Endothelial cell of umbilical vein (primary cell): Measurements from ENCODE around the gene FKBP14. TPM values are rescaled to one million over a fixed set of nuclear protein-coding genes. Genes with fewer than 3 reads are reported as not detected.

Experiments
- BruUV-seq: library from RNA; stranded (reverse); fragments of 400-500 nt; replicated peaks from 2 replicates; lab custom pipeline; 2021; lab: Mats Ljungman, UMichigan
- CTCF ChIA-PET: fragments of 300-600, 350-600 bp; sonication (Branson Sonifier 250); formaldehyde crosslinking; loops from one replicate; lab custom pipeline; 2021; ENCODE audit warnings: antibody characterized with exemption, inconsistent platforms; lab: Charles Lee
- POLR2A ChIA-PET: fragments of 300-600, 350-600 bp; sonication (Branson Sonifier 250); formaldehyde crosslinking; loops from one replicate; lab custom pipeline; 2021; ENCODE audit warnings: antibody characterized with exemption, inconsistent platforms; lab: Charles Lee
- DNase-seq: peaks from one replicate; pipeline ENCODE4 v3.0.0-alpha.2; 2011; ENCODE audit warnings: low read depth, low spot score
- FAIRE-seq: peaks from 2 replicates; lab custom pipeline; 2011; peaks lifted over from hg19 to GRCh38; lab: Jason Lieb, UNC
- H2AFZ ChIP-seq: 2 replicates; pipeline ENCODE4 v1.6.0; 2012; ENCODE audit warnings: low read depth, low read length, control low read depth, inconsistent platforms
- H3K27ac ChIP-seq: 2 replicates; pipeline ENCODE4 v1.5.1; 2011; ENCODE audit warnings: low read depth, mild to moderate bottlenecking, control low read depth, low read length, moderate library complexity; ENCODE audit not compliant: insufficient read depth
- H3K27me3 ChIP-seq, 2 experiments: 2 replicates each; pipeline versions ENCODE4 v1.6.0 to v1.6.1; 2011; ENCODE audit warnings: low read length in 2 of 2, mixed read lengths in 1 of 2; ENCODE audit not compliant: control insufficient read depth in 2 of 2, insufficient read depth in 2 of 2
- H3K36me3 ChIP-seq, 2 experiments: 2 replicates in 1 of 2; 3 replicates in 1 of 2; pipeline ENCODE4 v1.5.1; 2011; ENCODE audit warnings: low read length in 2 of 2, mild to moderate bottlenecking in 1 of 2, moderate library complexity in 1 of 2; ENCODE audit not compliant: control insufficient read depth in 2 of 2, insufficient read depth in 2 of 2; ENCODE audit errors: extremely low read depth in 1 of 2
- H3K4me1 ChIP-seq: 3 replicates; pipeline ENCODE4 v1.5.1; 2011; ENCODE audit warnings: mild to moderate bottlenecking, low read length; ENCODE audit not compliant: control insufficient read depth, insufficient read depth; ENCODE audit errors: extremely low read depth
- H3K4me2 ChIP-seq: 2 replicates; pipeline ENCODE4 v1.6.1; 2011; ENCODE audit warnings: low read length, control low read depth, mixed read lengths; ENCODE audit not compliant: insufficient read depth
- H3K4me3 ChIP-seq, 3 experiments: fragments of 200-600 bp in 1 of 3; sonication (generic), shearing (Covaris generic) in 1 of 3; replicated peaks in 1 of 3; 2 replicates each; pipeline ENCODE4 v1.5.1; 2011 to 2016; ENCODE audit warnings: control low read depth in 3 of 3, low read length in 3 of 3, mild to moderate bottlenecking in 2 of 3, inconsistent platforms in 1 of 3, low read depth in 1 of 3, moderate library complexity in 1 of 3; ENCODE audit not compliant: insufficient read depth in 1 of 3
- H3K79me2 ChIP-seq: 2 replicates; pipeline ENCODE4 v1.6.0; 2012; ENCODE audit warnings: low read length, inconsistent platforms; ENCODE audit not compliant: control insufficient read depth, insufficient read depth
- H3K9ac ChIP-seq: replicated peaks from 2 replicates; pipeline ENCODE3; 2011; ENCODE audit warnings: low read length, control low read depth; ENCODE audit not compliant: insufficient read depth; ENCODE audit errors: extremely low read depth
- H3K9me1 ChIP-seq: replicated peaks from 3 replicates; pipeline ENCODE4 v1.6.0; 2011; ENCODE audit warnings: mild to moderate bottlenecking, low read length; ENCODE audit not compliant: control insufficient read depth, insufficient read depth; ENCODE audit errors: extremely low read depth
- H3K9me3 ChIP-seq: replicated peaks from 2 replicates; pipeline ENCODE4 v1.5.1; 2012; ENCODE audit warnings: low read length, inconsistent platforms; ENCODE audit not compliant: control insufficient read depth, insufficient read depth
- H4K20me1 ChIP-seq: replicated peaks from 2 replicates; pipeline ENCODE3; 2011; ENCODE audit warnings: mild to moderate bottlenecking, low read length; ENCODE audit not compliant: control insufficient read depth, insufficient read depth; ENCODE audit errors: extremely low read depth
- CTCF ChIP-seq, 2 donors: IDR thresholded peaks; 1 replicate in 1 of 2; 2 replicates in 1 of 2; pipeline ENCODE4 v1.5.1; 2011; ENCODE audit warnings: low read length in 2 of 2, mild to moderate bottlenecking in 2 of 2, moderate library complexity in 2 of 2, control low read depth in 1 of 2, inconsistent platforms in 1 of 2, low read depth in 1 of 2; ENCODE audit not compliant: insufficient read depth in 1 of 2; ENCODE audit errors: extremely low read depth in 1 of 2
- EZH2 ChIP-seq: IDR thresholded peaks from 2 replicates; pipeline ENCODE4 v1.6.1; 2012; ENCODE audit warnings: borderline replicate concordance, low read depth, mild to moderate bottlenecking, moderate library complexity, low read length, inconsistent platforms; ENCODE audit not compliant: severe bottlenecking
- FOS ChIP-seq: IDR thresholded peaks from 2 replicates; pipeline ENCODE4 v1.6.1; 2011; ENCODE audit warnings: mild to moderate bottlenecking, low read length, moderate library complexity, borderline replicate concordance; ENCODE audit not compliant: insufficient read depth
- GATA2 ChIP-seq: IDR thresholded peaks from 2 replicates; pipeline ENCODE4 v1.7.0; 2011; ENCODE audit warnings: low read depth, mild to moderate bottlenecking, moderate library complexity, mixed read lengths, low read length; ENCODE audit not compliant: insufficient read length, insufficient read depth
- JUN ChIP-seq: IDR thresholded peaks from 2 replicates; pipeline ENCODE4 v1.6.1; 2011; ENCODE audit warnings: borderline replicate concordance, low read depth; ENCODE audit not compliant: insufficient read length, insufficient read depth
- MAX ChIP-seq: IDR thresholded peaks from 2 replicates; pipeline ENCODE4 v1.6.1; 2011; ENCODE audit not compliant: insufficient read depth, insufficient read length
- MYC ChIP-seq: IDR thresholded peaks from one replicate; pipeline ENCODE4 v1.6.1; 2011; ENCODE audit warnings: mild to moderate bottlenecking, low read depth, low read length
- POLR2A ChIP-seq: IDR thresholded peaks from 2 replicates; pipeline ENCODE4 v1.6.1; 2012; ENCODE audit warnings: low read depth, mild to moderate bottlenecking, control low read depth, low read length
- POLR2AphosphoS5 ChIP-seq: IDR thresholded peaks from 2 replicates; pipeline ENCODE4 v1.6.1; 2012; ENCODE audit warnings: low read depth, mild to moderate bottlenecking, control low read depth, low read length, moderate library complexity; ENCODE audit not compliant: insufficient read depth
- dilution Hi-C: fragments of 300-500 bp; cut with MboI; formaldehyde crosslinking; loops from one replicate; pipeline ENCODE4 v1.15.0; 2019; ENCODE audit warnings: low sequenced_read_pairs; ENCODE audit not compliant: extremely low pct_ligation_motif_present
- intact Hi-C: fragments of 100-400 bp; cut with micrococcal nuclease; formaldehyde crosslinking; loops from one replicate; pipeline ENCODE4 v1.10.0; 2022
- polyA plus RNA-seq, 4 experiments: library from polyadenylated mRNA; depleted of rRNA in 3 of 4; stranded (reverse) in 3 of 4; unstranded in 1 of 4; fragments of >200 nt; gene quantifications; 2 replicates each; pipeline versions ENCODE4 v1.2.1 to v1.2.3, GENCODE V29; 2011 to 2012; ENCODE audit warnings: missing spikeins in 1 of 4
- total RNA-seq: library from RNA; stranded (reverse); gene quantifications from 2 replicates; pipeline ENCODE4 v1.2.3, GENCODE V29; 2021

Gene FKBP14
- total and polyA plus RNA-seq, 2 donors (not counting 3 experiments of a cell fraction or from before 2014, with no cell fraction given) = 9.8 to 37.4 TPM

- BruUV-seq = no TSS peak
- DNase-seq (no peak), FAIRE-seq (no peak)
- CTCF ChIA-PET = interaction anchor here (0.6 to 2.2 kb wide), 3 partner anchors 9 to 93 kb away, joined by 3 to 11 read pairs (median 3); no protein-coding TSS in a partner anchor
- dilution Hi-C loops (no loop called here), intact Hi-C loops (no loop called here)
- Histone ChIP-seq H3K9me3 (no peaks in the 10 kb centered on the region), H2AFZ (no peak overlapping the region), H3K9me1 (no peaks in the 10 kb centered on the region), H3K27ac (no peak overlapping the region), H4K20me1 (peaks cover 6% of the 10 kb centered on the region), H3K27me3 (no peaks in the 10 kb centered on the region), H3K36me3 (peaks cover 2 to 11% of the 10 kb centered on the region in 2 experiments), H3K79me2 (peaks cover 55% of the 10 kb centered on the region), H3K4me1 (peaks cover 6% of the 10 kb centered on the region), H3K4me2 (no peak overlapping the region), H3K4me3 (no peak overlapping the region), H3K9ac (no peak overlapping the region)
- TF ChIP-seq FOS (no peak), POLR2AphosphoS5 (no peak), MYC (no peak), MAX (no peak), GATA2 (no peak), POLR2A (no peak), JUN (no peak), EZH2 (no peak), CTCF (IDR thresholded peaks at IDR 0.05; ENCODE audit: extremely low read depth in 1 of 2, insufficient read depth in 1 of 2, low read depth in 1 of 2, low read length in 2 of 2) (no peak)
- POLR2A ChIA-PET = no interaction called here
These were observed 57.7 kb downstream of the FKBP14 start for GRCh38 chr7:29968683-29969395.
